GM12801 (cell line): Measurements from ENCODE around the gene RPP30.

Experiments
- TF ChIP-seq, protein P1 (sequence below): IDR thresholded peaks from one replicate; pipeline ENCODE4 v1.5.1; 2011; ENCODE audit warnings: control low read depth; ENCODE audit not compliant: insufficient read length; ENCODE audit errors: extremely low read depth

RPP30 gene

DNA sequence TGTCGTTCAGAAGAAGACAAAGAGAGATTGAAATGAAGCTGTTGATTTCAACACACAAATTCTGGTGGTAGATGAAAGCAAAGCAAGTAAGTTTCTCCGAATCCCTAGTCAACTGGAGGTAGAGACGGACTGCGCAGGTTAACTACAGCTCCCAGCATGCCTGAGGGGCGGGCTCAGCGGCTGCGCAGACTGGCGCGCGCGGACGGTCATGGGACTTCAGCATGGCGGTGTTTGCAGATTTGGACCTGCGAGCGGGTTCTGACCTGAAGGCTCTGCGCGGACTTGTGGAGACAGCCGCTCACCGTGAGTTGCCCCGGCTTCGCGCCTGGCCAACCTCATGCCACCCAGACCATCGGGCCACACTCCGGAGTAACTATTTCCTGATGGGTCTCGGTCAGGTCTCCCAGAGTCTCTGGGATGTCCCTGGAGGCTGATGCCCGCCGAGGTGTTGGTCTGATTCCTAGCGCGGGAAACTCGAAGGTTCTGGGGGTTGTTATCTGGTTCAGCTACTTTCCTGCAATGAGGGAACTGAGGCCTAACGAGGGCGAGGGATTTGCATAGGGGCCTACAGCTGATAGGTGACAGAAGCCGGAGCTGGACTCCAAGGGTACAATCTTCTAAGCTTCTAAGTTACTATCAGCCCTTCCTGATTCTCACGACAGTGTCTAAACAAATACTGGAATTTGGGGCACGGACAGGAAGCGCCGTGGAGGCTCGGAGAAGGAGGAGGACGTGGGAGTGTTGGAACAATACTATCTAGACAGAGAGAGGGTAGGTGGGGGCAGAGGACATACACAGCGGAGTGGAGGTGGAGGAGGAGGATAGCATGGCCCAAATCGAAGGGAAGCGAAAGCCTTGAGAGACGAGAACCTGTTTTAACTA, at the start of gene RPP30:
TSS of gene RPP30 (plus strand) at position 209 of the 882 bp plus-strand sequence. CDS start at position 222, 13 bp downstream.
- TF ChIP-seq, protein P1, sequence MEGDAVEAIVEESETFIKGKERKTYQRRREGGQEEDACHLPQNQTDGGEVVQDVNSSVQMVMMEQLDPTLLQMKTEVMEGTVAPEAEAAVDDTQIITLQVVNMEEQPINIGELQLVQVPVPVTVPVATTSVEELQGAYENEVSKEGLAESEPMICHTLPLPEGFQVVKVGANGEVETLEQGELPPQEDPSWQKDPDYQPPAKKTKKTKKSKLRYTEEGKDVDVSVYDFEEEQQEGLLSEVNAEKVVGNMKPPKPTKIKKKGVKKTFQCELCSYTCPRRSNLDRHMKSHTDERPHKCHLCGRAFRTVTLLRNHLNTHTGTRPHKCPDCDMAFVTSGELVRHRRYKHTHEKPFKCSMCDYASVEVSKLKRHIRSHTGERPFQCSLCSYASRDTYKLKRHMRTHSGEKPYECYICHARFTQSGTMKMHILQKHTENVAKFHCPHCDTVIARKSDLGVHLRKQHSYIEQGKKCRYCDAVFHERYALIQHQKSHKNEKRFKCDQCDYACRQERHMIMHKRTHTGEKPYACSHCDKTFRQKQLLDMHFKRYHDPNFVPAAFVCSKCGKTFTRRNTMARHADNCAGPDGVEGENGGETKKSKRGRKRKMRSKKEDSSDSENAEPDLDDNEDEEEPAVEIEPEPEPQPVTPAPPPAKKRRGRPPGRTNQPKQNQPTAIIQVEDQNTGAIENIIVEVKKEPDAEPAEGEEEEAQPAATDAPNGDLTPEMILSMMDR, result no peak

- TF ChIP-seq, protein P1, result no peak
These were observed 49.3 kb upstream of the RPP30 start for GRCh38 chr10:90822508-90822907.

- TF ChIP-seq, protein P1, result no peak
These were observed 39.7 kb upstream of the RPP30 start for GRCh38 chr10:90832111-90832510.

GRCh38 chr10:90834326-90834725, 37.4 kb upstream of the RPP30 start:
- TF ChIP-seq, protein P1, result no peak

GRCh38 chr10:90837486-90837885, 34.3 kb upstream of the RPP30 start:
- TF ChIP-seq, protein P1, result no peak

DNA sequence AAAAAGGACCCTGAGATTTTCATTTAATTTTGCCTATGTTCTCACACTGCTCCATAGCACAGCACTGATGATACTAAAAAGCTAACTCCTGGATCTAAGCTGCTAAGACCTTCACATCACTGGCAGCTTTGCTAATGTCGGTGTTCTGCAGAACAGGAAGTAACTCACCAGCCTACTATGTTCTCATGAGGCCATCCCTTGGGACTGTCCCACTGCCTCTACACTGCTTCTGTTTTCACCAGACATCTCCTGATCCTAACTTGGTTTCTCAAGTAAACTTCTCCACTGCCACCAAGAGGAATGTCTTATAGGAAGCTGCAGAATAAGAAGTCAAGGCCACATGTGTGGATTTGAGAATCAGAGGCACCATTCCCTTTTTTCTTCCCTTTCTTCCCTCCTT, 29.0 kb upstream of the RPP30 start:
- TF ChIP-seq, protein P1, result no peak

GRCh38 chr10:90845726-90846125, 26.0 kb upstream of the RPP30 start:
- TF ChIP-seq, protein P1, result no peak
